Measurements from ENCODE around the gene BDKRB1.

- TF ChIP-seq CTCF (IDR thresholded peaks at IDR 0.05; ENCODE audit: borderline replicate concordance, extremely low read depth, low read length, poor library complexity, severe bottlenecking) (no peak), EZH2 (IDR thresholded peaks at IDR 0.05; ENCODE audit: borderline replicate concordance, low read depth, low read length, severe bottlenecking) (no peak)
Observed at GRCh38 chr14:96235426-96235825, 20.6 kb upstream of the BDKRB1 start.
